ENCODE results near the gene DGKI.

DGKI gene

DNA sequence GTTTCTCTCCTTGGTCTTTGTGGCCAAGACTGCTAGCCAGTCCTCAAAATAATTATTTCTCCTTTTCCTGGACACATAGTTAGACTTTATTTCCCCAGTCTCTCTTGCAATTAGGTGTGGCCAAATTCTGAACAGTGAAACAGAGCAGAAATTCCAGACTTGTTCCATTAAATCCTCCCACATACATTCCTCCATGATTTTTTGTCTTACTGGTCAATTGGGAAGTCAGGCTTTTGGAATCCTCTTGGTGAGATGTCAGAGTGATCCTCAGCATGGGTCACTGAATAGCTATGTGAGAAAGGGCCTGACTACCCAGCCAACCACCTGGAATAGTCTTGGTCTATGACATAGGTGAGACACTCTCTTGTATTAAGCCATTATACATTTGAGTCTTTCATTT is 164.2 kb downstream of the DGKI start:
- no peak for DNase-seq

DNA sequence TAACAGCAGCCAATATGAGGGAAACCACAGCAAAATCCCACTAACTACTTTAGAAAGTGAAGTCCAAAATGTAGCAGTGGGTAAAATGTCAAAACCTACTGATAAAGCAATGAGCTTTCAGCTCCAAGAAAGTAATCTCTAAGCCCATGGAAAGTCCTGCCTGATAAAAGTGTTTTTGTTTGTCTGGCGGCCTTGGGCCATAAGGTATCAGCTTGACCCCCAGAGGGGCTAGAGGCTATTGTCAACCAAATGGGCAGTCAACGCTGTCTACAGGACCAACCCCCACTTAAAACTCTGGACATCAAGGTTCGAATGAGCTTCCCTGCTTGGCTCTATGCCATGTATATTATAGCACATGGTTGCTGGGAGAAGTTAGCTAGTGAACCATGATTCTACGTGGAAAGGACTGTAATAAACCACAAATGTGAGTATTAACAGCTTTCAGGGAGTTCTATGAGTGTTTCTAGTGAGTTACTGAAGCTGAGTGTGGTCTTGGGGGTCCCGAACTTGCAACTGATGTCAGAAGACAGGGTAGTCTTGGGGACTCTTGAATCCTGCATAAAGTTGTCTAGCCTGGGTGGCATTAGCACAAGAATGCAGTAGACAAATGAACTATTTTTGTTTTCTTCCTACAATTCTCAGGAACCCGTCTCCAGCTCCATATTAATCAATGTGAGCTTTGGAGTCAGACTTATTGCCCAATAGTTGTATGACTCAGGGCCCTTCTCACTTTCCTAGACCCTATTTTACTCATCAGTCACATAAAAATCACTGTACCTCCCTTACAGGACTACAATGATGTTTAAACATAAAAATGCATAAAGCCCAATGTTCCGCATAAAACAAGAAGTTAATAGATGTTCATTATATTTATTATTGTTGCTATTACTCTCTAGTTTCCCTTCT is 164.9 kb downstream of the DGKI start:
- no peak for DNase-seq

DNA sequence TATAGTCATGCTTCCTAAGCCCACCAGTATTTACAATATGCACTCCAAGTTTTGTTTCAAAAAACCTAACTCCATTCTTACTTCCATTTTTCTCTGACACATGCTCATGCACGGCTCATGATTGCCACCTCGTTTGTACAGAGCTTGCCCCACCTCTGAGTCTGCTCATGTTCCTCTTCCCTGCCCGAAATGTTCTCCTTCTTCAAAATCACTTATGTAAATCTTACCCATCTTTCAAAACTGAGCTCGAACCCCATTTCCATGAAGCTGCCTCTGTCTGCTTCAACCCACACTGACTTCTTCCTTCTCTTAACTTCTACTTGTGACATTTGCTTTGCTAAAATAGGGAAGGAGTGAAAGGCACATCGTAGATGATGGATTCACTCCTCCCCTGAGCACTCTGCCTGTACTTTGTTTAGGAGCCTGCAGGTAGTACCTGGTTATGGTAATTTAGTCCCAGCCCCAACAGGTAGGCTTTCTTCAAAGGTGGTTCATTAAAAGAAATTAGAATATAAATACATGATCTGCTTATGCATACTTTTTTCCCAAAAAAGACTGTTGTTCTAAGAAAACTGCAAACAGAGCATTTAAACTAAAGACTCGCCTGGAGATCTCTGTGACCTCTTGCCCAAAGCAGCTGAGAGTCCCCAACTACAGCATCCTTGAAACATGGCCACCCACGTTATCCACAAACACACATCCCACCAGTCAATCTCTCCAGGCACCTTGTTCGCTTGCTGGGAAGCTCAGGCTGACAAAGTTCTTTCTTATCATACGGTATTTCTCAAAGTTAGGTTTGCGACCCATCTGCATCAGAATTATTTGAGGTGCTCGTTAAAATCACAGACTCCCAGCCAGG is 172.0 kb downstream of the DGKI start:
- no peak for DNase-seq

DNA sequence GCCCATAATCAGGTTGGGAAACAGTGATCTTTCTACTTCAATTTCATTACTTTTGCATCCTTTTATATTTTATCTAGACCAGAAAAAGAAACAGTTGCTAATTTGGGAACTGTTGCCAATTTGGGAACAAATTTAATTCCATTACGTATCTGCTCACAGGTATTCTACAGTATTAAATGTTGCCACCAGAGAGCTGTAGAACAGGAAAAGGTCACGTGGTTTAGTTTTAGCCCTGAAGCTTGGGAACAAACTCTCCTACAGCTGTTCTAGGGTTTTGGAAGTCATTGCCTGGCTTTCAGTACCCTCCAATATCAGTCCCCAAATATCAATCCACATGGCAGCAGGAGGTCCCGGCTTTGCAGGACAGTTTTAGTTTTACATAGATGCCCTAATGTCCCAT is 172.7 kb downstream of the DGKI start:
- no peak for DNase-seq

DNA sequence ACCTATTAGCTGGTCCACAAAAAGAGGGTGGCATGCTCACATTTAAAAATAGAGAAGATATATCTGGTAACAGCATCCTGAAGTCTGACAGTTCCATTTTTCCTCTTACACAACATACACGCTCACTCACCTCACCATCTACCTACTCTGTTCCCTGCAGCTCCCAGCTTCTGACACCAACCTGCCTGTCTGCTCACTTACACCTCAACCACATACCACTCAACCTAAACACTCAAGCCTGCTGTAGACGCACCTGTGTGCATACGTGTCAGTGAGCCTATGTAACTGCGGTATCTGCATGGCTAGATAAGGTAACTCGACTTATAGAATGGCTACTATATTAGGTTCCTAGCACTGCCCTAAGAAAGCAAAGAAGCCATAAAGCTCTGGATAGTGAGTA is 174.9 kb downstream of the DGKI start:
- no peak for DNase-seq

DNA sequence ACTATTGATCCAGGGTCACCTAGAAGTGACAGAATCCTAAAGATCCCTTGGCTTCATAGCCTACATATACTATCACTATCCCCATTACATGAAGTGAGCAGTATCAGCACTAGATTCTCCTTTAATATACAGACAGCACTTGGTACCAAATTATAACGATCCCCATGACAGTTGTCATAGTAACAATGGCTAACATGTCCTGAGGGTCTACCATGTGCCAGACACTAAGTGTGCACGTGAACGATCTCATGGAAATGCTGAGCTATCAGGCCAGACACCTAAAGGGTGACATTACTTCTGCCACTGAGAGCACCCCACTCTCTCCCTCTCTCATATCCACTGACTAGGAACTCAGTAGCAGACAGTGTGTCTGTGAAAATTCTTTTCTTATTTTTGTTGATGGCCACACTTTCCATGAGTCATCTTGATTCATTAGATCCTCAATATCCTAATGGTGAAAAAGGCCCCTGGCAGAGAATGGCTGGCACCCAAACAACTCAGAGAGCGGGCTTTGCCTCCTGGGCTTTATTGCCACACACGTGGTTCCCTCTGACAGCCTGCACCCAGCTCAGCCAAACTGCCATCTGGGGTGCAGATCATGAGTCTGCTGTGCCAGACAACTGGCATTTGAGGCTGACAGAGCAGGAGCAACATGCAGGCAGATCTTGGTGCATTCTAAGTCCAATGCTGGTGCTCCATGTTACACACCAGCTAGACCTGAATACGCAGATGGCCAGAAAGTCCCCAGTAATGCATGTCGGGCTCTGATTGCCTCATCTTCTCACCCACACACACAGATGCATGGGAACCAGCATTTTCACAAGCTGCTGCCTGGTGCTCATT is 176.3 kb downstream of the DGKI start:
- DNase-seq: no peak

DNA sequence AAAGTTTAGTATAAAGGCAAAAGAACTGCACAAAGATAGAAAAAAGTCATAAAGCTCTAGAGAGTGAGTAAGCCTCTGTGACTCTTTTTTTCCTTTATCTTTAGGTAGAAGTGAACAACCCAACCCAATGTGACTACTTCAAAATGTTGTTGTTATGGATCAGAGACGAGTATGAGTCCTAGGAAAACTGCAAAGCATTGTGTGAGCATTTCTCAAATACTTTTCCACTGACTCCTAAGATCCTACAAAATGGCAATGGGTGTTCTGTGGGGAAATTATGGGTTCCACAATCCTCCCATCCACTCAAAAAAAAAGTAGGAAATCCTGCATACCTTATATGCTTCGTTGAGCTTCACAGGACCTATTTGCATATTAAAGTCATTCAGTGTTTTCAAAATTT is 177.1 kb downstream of the DGKI start:
- DNase-seq: no peak

DNA sequence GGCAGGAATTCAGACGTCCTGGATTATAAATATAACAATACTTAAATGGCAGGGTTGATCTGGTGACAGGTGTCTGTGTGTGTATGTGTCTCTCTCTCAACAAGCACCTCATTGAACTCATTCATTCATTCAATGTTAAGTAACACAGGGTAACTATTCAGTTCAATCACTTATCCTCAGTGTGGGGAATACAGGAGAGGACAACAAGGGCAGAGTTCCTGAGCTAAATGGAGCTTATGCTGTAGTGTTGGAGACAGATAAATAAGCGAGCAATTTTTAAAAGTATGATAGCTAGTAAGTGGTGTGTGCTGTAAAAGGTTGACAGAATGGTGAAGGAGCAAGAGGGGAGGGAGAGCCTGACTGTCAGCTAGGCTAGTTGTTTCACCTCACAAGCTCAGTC is 178.4 kb downstream of the DGKI start:
- DNase-seq: no peak

DNA sequence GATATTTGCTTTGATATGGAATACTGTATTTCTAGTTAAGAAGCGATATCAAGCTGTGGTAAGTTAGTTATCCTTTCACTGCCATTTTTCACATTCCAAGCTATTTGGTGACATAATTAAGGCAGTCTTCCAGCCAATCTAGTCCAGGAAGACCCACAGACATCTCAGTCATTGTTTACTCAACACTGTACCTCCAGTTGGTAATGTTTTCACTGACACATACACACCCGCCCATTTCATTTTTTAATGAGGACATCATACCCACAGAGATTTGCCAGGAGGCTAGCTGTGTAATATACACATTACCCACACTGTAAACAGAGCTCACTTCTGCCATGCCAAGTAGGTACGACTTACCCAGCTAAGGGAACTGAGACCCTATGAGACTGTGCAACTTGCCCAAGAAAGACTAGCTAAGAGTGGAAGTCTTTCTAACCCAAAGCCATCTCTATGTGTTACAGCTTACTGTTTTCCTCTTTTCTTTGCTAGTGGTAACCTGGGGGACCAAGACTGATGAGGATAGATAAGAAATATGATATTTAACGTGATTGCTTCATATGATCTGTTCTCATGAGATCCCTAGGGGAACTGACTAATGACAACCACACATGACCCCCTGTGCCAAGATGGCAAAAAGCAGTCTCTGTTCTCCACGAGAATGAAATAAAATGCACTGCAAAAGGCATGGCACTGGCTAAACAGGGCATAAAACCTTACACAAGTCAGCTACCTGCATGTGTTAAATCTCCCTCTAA is 179.0 kb downstream of the DGKI start:
- no peak for DNase-seq

DNA sequence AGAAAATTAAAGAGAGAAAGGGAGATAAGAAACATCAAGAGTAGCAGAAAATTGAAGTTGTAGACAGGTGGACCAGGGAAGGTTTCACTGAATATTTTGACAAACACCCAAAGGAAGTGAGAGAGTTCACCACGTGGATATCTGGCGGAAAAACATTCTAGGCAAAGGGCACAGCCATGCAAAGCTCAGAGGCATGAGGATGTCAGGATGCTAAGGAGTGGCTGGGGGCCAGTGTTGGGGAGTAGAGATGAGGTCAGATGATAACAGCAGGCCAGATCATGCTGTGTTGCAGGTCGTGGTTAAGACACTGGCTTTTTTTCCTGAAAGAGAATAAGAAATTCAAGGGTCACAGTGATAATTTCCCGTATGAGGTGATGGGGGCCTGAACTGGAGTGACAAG is 181.9 kb downstream of the DGKI start:
- DNase-seq: no peak

DNA sequence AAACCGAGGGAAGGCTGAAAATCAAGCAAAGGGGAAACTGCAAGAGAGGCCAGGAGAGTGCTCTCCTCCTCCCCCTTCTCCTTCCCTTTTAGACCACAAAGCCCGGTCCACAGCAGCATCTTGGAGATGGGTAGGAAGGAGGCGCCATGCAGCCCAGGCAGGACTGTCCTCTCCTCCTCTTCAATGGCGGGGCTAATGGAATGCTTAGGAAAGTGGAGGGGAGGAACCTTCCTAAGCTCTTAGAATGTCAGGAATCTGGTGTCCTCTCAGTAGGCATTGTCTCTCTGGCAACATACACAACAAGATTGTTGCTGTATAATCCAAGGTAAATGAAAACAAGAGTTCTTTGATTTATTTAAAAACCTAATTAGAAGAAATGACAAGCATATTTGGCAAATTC is 185.1 kb downstream of the DGKI start:
- no peak for DNase-seq

DNA sequence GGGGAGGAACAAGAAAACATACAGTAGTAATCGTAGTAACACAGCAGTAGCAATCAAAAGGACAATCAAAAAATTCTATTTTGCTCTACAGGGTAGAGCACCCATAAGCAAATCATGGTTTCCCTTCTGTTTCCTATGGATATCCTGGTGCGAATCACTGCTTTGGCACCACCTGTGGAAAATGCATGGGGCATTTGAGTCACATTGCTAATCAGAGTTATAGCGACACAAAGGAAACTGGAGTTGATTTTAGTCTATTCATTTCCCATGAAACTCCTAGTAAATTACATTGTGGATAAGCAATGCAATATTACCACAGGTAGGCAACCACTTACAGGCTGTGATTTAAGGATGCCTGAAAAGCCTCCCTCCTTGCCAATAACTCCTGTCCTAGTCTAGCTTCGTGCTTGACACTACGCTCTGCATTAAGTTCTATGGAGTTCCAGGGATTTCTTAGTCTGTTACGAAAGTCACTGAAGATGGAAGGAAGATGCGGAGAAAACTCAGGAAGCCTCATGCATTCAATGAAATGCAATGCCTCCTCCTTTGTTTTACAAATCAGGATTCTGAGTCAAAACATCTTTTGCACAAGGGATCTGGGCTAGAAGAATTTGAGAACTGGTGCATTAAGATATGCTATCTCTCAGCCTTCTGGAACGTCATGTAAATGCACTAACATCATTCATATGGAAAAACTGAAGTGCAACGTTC is 188.4 kb downstream of the DGKI start:
- DNase-seq: no peak

DNA sequence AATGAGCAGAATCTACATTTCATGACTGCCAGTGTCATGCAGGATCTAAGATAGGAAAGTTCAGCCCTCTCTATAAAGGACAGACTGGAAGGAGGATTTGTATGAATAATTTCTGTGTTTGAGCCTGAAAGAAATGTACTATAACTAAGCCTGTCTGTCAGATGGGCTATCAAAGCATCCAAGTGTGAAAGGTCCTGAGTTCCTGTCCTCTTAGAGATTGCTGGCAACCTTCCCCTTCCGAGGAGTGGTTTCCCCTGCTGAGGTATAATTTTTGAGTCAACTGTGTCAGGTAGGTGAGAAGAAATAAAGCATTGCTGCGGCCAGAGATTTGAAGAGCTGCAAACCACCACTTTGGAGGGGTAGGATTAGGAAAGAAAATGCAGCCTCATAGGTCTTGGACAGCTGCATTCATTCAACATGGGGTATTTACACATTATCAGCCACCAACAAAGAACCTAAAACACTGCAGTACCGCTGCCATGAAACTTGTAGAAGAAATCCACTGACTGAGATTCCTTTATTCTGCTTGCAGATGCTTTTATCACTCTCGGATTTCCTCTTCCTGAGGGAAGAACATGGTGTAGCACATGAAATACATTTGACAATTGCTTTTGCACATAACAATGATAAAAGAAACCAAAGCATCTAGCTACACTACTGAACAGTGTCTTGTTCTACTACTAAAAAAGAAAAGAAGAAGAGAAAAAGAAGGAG is 189.1 kb downstream of the DGKI start:
- DNase-seq: no peak

DNA sequence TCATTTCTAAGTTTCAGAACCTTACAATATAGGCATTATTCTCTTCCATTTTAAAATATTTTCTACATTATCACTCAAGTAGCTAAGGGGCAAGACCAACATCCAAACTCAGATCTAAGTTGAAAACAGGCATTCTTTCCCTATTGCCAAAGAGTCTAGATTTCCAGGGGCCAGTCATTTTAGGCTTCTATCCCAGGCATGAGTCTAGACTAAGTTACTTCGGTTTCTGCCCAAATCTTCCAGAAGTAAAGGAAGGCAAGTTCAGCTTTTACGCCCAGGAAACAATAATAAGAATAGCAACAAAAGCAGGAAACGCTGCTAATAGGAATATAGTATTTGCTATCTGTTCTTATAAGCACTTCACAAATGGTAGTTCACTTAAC is 189.9 kb downstream of the DGKI start:
- no peak for DNase-seq

DNA sequence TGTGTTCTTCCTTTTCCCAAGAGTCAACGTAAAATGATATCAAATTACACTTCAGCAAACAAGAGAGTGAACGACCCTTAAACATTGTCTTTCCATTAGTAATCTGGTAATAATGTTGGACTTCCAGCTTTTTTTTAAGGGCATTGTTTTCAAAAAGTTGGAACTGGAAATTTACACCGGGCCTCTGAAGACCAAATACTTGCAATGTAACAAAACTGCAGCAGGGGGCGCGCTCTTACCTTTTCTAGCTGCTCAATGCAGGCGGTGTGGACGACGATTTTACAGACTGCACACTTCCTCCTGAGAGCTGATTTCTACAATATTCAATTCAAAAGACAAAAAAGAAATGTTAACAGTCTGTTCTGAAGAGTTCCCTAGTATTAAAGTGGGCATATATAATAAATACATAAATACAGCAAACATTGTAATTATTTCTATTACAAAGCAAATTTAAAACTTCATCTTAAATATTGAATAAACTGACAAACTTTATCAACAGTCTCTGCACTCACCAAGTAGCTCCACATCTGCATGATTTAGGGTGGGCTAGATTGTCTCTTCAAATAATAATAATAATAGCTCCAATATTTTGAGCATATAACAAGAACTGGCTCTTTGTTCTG is 190.4 kb downstream of the DGKI start:
- DNase-seq: peak; percentile 85

DNA sequence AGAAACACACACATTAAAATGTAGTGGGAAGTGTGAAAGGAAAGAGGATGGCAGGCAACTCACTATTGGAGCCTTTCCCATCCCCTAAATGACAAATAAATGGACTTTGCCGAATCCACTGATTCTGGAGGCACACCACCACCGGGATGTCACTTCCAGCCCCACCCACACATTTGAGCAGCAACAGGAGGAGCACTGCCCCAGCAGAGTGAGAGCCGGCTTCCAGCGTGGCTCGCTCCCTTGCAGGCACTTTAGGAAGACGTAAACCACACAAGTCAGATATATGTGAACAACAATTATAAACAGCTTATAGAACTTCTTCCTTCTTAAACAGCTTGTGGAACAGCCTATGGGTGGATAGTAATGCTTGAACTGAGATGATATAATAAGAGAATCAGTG is 191.0 kb downstream of the DGKI start:
- no peak for DNase-seq

DNA sequence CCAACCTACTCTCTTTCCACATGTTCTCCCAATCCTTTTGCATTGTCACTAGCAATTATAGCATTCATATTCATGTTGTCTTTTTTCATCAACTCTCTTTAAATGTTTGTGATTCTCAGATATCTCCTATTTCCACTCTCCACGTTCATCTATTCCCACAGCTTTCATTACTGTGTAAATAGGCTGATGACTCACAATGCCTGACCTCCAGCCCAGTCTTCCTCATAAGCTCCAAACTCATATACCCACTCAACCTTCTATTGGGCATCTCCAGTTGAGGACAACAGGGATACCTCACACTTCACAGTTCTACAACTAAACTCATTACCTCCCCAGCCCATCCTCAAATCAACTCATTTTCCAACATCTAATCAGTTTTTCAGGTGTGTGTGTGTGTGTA is 194.1 kb downstream of the DGKI start:
- DNase-seq: no peak

DNA sequence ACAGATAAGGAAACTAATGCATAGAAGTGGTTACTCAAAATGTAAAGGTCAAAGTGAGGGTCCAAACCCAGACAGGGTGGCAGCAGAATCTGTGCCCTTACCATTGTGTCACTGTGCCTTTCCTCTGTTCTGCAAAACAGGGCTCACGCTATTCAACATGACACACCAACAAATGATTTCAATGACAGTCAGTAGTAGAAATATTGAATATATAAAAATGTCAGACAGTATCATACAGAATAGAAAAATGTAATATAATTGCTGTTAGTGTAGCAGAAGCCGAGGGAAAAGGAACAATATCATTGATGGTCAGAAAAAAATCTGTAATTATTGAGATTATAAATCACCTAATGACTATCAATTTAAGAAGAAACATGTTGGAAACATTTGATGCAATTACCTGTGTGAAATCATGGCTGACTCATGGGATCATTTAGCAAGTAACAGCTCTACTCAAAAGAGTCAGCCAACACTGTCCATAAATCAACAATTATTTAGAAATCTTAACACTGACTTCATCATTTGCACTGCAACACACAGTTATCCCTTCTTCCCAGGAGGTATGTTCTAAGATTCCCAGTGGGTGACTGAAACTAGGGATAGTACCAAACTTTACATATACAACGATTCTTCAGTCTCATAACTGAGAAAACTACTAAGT is 198.7 kb downstream of the DGKI start:
- DNase-seq: no peak

DNA sequence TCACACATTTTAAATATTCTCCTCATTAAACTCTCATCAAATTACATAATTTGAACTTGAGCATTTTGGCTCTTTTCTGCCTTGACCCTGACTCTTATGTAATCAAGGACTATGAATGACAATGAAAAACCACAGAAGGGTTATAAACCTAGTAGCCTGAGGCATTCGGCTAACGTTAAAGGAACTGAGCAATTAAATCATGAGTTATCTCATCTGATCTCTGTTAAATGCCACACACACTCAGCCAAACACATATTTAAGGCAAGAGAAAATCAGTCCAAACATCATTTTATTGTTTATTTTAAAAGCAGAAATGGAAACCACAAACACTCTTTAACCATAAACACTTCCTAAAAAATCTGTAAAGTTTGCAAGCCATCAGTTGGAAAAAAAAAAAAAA is 204.3 kb downstream of the DGKI start:
- DNase-seq: no peak

DNA sequence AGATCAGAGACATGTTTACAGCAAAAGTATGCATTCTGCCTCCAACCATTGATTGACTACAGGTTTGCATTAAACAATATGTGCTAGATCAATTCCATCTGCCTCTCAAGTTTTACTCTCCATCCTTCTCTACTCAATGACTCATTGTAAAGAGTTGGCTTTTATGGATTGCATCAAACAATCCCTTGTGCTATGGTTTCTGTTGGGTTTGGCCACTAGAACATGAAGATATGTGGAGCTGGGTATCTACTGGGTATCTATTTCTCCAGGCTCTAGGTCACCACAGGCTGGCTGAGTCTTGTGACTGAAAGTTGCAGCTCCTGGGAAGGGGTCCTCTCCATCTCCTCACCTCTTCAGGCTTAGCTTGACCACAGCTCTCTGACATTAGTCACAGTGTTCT is 204.7 kb downstream of the DGKI start:
- no peak for DNase-seq

Measured in NCI-H82 (cell line).